Measurements from ENCODE around the gene MTPN.

The MTPN gene

GRCh38 chr7:135918134-135918533 lies 59.0 kb downstream of the MTPN start:
- DNase-seq (ENCODE audit: extremely low read depth, insufficient read length), result no peak
- Histone ChIP-seq H3K4me3 (replicated peaks; ENCODE audit: low read depth, low read length) (no peak overlapping the region), H3K36me3 (ENCODE audit: control insufficient read depth, insufficient read depth, low read length) (no peaks in the 10 kb centered on the region), H3K27me3 (replicated peaks; ENCODE audit: control insufficient read depth, insufficient read depth, low read length) (no peaks in the 10 kb centered on the region)
- TF ChIP-seq CTCF (IDR thresholded peaks at IDR 0.05; ENCODE audit: insufficient read depth, low read length, poor library complexity, severe bottlenecking), result no peak

- no peak for TF ChIP-seq CTCF (IDR thresholded peaks at IDR 0.05; ENCODE audit: insufficient read depth, low read length, poor library complexity, severe bottlenecking)
- no peak for DNase-seq (ENCODE audit: extremely low read depth, insufficient read length)
Measured at GRCh38 chr7:135917721-135918120, 59.4 kb downstream of the MTPN start.

GRCh38 chr7:135914346-135914745 lies 62.8 kb downstream of the MTPN start:
- Histone ChIP-seq H3K4me3 (replicated peaks; ENCODE audit: low read depth, low read length) (no peak overlapping the region), H3K27me3 (replicated peaks; ENCODE audit: control insufficient read depth, insufficient read depth, low read length) (no peaks in the 10 kb centered on the region), H3K36me3 (ENCODE audit: control insufficient read depth, insufficient read depth, low read length) (no peaks in the 10 kb centered on the region)
- no peak for DNase-seq (ENCODE audit: extremely low read depth, insufficient read length)
- no peak for TF ChIP-seq CTCF (IDR thresholded peaks at IDR 0.05; ENCODE audit: insufficient read depth, low read length, poor library complexity, severe bottlenecking)

More at GRCh38 chr7:135917721-135918120, 59.4 kb downstream of the MTPN start:
- Histone ChIP-seq H3K4me3 (replicated peaks; ENCODE audit: low read depth, low read length) (no peak overlapping the region), H3K36me3 (ENCODE audit: control insufficient read depth, insufficient read depth, low read length) (no peaks in the 10 kb centered on the region), H3K27me3 (replicated peaks; ENCODE audit: control insufficient read depth, insufficient read depth, low read length) (no peaks in the 10 kb centered on the region)

GRCh38 chr7:135913404-135913803 lies 63.8 kb downstream of the MTPN start:
- no peaks in the 10 kb centered on the region for H3K27me3 ChIP-seq (replicated peaks; ENCODE audit: control insufficient read depth, insufficient read depth, low read length)
- H3K36me3 ChIP-seq (ENCODE audit: control insufficient read depth, insufficient read depth, low read length), result no peaks in the 10 kb centered on the region
- DNase-seq (ENCODE audit: extremely low read depth, insufficient read length), result no peak
- no peak overlapping the region for H3K4me3 ChIP-seq (replicated peaks; ENCODE audit: low read depth, low read length)
- no peak for TF ChIP-seq CTCF (IDR thresholded peaks at IDR 0.05; ENCODE audit: insufficient read depth, low read length, poor library complexity, severe bottlenecking)

- no peak for DNase-seq (ENCODE audit: extremely low read depth, insufficient read length)
- Histone ChIP-seq H3K4me3 (replicated peaks; ENCODE audit: low read depth, low read length) (no peak overlapping the region), H3K36me3 (ENCODE audit: control insufficient read depth, insufficient read depth, low read length) (no peaks in the 10 kb centered on the region), H3K27me3 (replicated peaks; ENCODE audit: control insufficient read depth, insufficient read depth, low read length) (no peaks in the 10 kb centered on the region)
- TF ChIP-seq CTCF (IDR thresholded peaks at IDR 0.05; ENCODE audit: insufficient read depth, low read length, poor library complexity, severe bottlenecking), result no peak
Measured at GRCh38 chr7:135911099-135911498, 66.1 kb downstream of the MTPN start.

- H3K4me3 ChIP-seq (replicated peaks; ENCODE audit: low read depth, low read length), result no peak overlapping the region
- no peak for DNase-seq (ENCODE audit: extremely low read depth, insufficient read length)
- H3K36me3 ChIP-seq (ENCODE audit: control insufficient read depth, insufficient read depth, low read length), result no peaks in the 10 kb centered on the region
- TF ChIP-seq CTCF (IDR thresholded peaks at IDR 0.05; ENCODE audit: insufficient read depth, low read length, poor library complexity, severe bottlenecking), result no peak
- no peaks in the 10 kb centered on the region for H3K27me3 ChIP-seq (replicated peaks; ENCODE audit: control insufficient read depth, insufficient read depth, low read length)
Measured at GRCh38 chr7:135910393-135911036, 66.6 kb downstream of the MTPN start.
